ENCODE results near the gene GLS.
A peak's percentile ranks its signal among the peaks of the same experiment; 100 is the strongest.
"Not testable (repeated sequence)": the region's sequence is repeated elsewhere in the genome, so short reads cannot be mapped to it uniquely, and the experiment has no call there.

Gene GLS

GRCh38 chr2:190856985-190857384 is 23.6 kb upstream of the GLS start:
- no peak for DNase-seq (ENCODE audit: low read depth)

GRCh38 chr2:190858817-190859216 is 21.8 kb upstream of the GLS start:
- no peak for DNase-seq (ENCODE audit: low read depth)

GRCh38 chr2:190859347-190860297 is 21.0 kb upstream of the GLS start:
- no peak for DNase-seq (ENCODE audit: low read depth)

- DNase-seq (ENCODE audit: low read depth) = no peak
Observed at GRCh38 chr2:190860985-190861680, 19.5 kb upstream of the GLS start.

- not testable (repeated sequence) for DNase-seq (ENCODE audit: low read depth)
Observed at GRCh38 chr2:190862128-190862527, 18.5 kb upstream of the GLS start.

- no peak for DNase-seq (ENCODE audit: low read depth)
Observed at GRCh38 chr2:190862571-190862991, 18.0 kb upstream of the GLS start.

GRCh38 chr2:190863946-190864345 is 16.7 kb upstream of the GLS start:
- no peak for DNase-seq (ENCODE audit: low read depth)

GRCh38 chr2:190864375-190864774 is 16.2 kb upstream of the GLS start:
- DNase-seq (ENCODE audit: low read depth) = no peak

- DNase-seq (ENCODE audit: low read depth) = no peak
Observed at GRCh38 chr2:190867212-190867611, 13.4 kb upstream of the GLS start.

- no peak for DNase-seq (ENCODE audit: low read depth)
Observed at GRCh38 chr2:190867832-190868231, 12.8 kb upstream of the GLS start.

- no peak for DNase-seq (ENCODE audit: low read depth)
Observed at GRCh38 chr2:190869721-190870120, 10.9 kb upstream of the GLS start.

GRCh38 chr2:190873451-190873850 is 7.2 kb upstream of the GLS start:
- not testable (repeated sequence) for DNase-seq (ENCODE audit: low read depth)

- DNase-seq (ENCODE audit: low read depth) = no peak
Observed at GRCh38 chr2:190875891-190876290, 4.7 kb upstream of the GLS start.

GRCh38 chr2:190876631-190877030 is 4.0 kb upstream of the GLS start:
- DNase-seq (ENCODE audit: low read depth) = no peak

GRCh38 chr2:190877436-190877835 is 3.2 kb upstream of the GLS start:
- no peak for DNase-seq (ENCODE audit: low read depth)

- DNase-seq (ENCODE audit: low read depth) = peak; percentile 9
Observed at GRCh38 chr2:190879474-190880377, 895 bp upstream of the GLS start.

- DNase-seq (ENCODE audit: low read depth) = no peak
Observed at GRCh38 chr2:190881084-190881597, 520 bp downstream of the GLS start.

GRCh38 chr2:190881598-190882410 is 1.2 kb downstream of the GLS start:
- DNase-seq (ENCODE audit: low read depth) = peak; percentile 50

GRCh38 chr2:190882411-190882766 is 1.8 kb downstream of the GLS start:
- DNase-seq (ENCODE audit: low read depth) = no peak

- no peak for DNase-seq (ENCODE audit: low read depth)
Observed at GRCh38 chr2:190882856-190883582, 2.4 kb downstream of the GLS start.
